Testis (tissue), 3 donors: Measurements from ENCODE around the gene RESF1. TPM values are rescaled to one million over a fixed set of nuclear protein-coding genes. Genes with fewer than 3 reads are reported as not detected.
A peak's percentile ranks its signal among the peaks of the same experiment; 100 is the strongest.

Experiments used
- DNase-seq: peaks from one replicate; pipeline ENCODE4 v3.0.0-alpha.2; 2019
- H3K27ac ChIP-seq, 2 donors: fragments of 200-600 bp; sonication (generic); one replicate each; pipeline ENCODE4 v1.5.1; 2019
- H3K27me3 ChIP-seq: fragments of 200-600 bp; sonication (generic); one replicate; pipeline ENCODE4 v1.5.1; 2019
- H3K36me3 ChIP-seq: fragments of 200-600 bp; sonication (generic); one replicate; pipeline ENCODE4 v1.5.1; 2017; ENCODE audit warnings: low read depth; ENCODE audit errors: missing control alignments
- H3K4me1 ChIP-seq: fragments of 200-600 bp; sonication (generic); one replicate; pipeline ENCODE4 v1.5.1; 2019
- H3K4me3 ChIP-seq, 2 donors: fragments of 200-600 bp; sonication (generic); one replicate each; pipeline ENCODE4 v1.5.1; 2017 to 2019
- H3K9me3 ChIP-seq: fragments of 200-600 bp; sonication (generic); one replicate; pipeline ENCODE4 v1.5.1; 2017
- CTCF ChIP-seq, 3 experiments: fragments of 450-650 bp in 2 of 3; fragments of 200-600 bp in 1 of 3; sonication (generic) in 1 of 3; IDR thresholded peaks; one replicate each; pipeline ENCODE4 v1.5.1; 2016 to 2019; ENCODE audit warnings: antibody characterized with exemption in 3 of 3, mild to moderate bottlenecking in 2 of 3, moderate library complexity in 1 of 3
- POLR2A ChIP-seq: fragments of 450-650 bp; IDR thresholded peaks from one replicate; pipeline ENCODE4 v1.6.1; 2017; ENCODE audit warnings: antibody characterized with exemption, mild to moderate bottlenecking, moderate library complexity
- WGBS, 2 donors: methylation state at CpG; one replicate each; pipeline ENCODE4 v1.1.5; 2018; 5-methylcytosine and 5-hydroxymethylcytosine counted together
- intact Hi-C: fragments of 100-400 bp; cut with DNase I; formaldehyde crosslinking; loops from one replicate; pipeline ENCODE4 v1.15.1; 2023; ENCODE audit warnings: low total_unique reads
- polyA plus RNA-seq: library from polyadenylated mRNA; stranded (reverse); fragments of 350-450 nt; fragmentation: Illumina TruSeq; extraction: RNeasy Lipid Tissue Mini Kit (QIAGEN cat#74804); gene quantifications from one replicate; pipeline ENCODE4 v1.2.3, GENCODE V29; 2014; ENCODE audit warnings: low read depth, low replicate concordance; ENCODE audit not compliant: insufficient read depth
- total RNA-seq, 2 donors: library from RNA; depleted of rRNA; stranded (reverse); fragments of >200 nt; gene quantifications; one replicate each; pipeline ENCODE4 v1.2.3, GENCODE V29; 2016

RESF1 gene
- total and polyA plus RNA-seq, 3 donors from 2014 or later = 13.7 to 101 (median 96.1) TPM

DNA sequence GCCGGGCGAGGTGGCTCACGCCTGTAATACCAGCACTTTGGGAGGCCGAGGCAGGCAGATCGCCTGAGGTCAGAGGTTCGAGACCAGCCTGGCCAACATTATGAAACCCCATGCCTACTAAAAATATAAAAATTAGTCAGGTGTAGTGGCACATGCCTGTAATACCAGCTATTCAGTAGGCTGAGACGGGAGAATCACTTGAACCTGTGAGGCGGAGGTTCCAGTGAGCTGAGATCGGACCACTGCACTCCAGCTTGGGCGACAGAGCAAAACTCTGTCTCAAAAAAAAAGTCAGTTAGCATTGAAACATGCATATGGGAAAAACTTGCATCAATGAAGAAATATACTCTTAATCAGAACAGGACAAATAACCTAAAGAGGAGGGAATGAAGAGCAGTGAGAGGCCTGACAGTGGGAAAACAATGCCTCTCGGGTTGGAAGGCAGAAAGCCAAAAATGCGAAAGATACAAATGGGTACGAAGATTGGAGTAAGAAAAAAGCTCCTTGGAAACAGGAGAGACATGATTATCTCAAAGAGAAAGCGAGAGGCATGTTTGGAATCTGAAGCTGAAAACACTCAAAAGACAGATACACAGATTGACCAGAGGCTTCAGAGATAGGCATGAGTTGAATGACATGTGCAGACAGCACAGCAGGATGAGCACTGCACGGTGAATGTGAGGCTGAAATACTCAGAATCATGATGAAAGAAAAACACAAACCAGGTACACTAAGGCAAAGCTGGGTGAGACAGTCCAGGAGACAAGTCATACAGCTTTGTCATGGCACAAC, 30.6 kb downstream of the RESF1 start:
- TF ChIP-seq CTCF (IDR thresholded peaks at IDR 0.05) (no peak), POLR2A (no peak)
- Histone ChIP-seq H3K27ac (peak overlapping the region; percentile 22 to 39), H3K4me1 (peaks cover 13% of the 10 kb centered on the region), H3K4me3 (no peak overlapping the region), H3K9me3 (no peaks in the 10 kb centered on the region), H3K36me3 (no peaks in the 10 kb centered on the region), H3K27me3 (no peaks in the 10 kb centered on the region)
- 84 to 92% methylated on average over 15 of the region's 15 CpGs for WGBS, 2 donors
- DNase-seq = no peak
- intact Hi-C loops = no loop called here

DNA sequence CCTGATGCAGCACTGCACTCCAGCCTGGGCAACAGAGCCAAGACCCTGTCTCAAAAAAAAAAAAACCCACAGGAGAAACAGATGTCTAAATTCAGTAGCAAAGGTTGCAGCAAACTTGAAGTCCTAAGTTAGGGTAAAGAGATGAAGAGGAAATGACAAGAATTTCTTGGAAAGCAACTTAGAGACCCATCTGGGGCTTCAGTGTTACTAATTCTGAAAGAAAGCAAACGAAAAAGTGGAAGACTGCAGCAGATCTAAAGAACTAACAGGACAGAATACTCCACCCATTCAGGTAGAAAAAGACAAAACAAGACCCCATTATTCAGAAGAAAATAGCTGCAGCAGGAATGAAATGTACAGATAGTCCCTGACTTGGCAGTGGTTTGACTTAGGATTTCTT, 31.9 kb downstream of the RESF1 start:
- intact Hi-C loops = no loop called here
- H3K4me1 ChIP-seq = peaks cover 13% of the 10 kb centered on the region
- no peaks in the 10 kb centered on the region for H3K36me3 ChIP-seq
- TF ChIP-seq POLR2A = no peak
- TF ChIP-seq CTCF (IDR thresholded peaks at IDR 0.05) = no peak
- no peak for DNase-seq
- no peaks in the 10 kb centered on the region for H3K9me3 ChIP-seq
- WGBS, 2 donors = 52 to 71% methylated on average over 1 of the region's 1 CpG
- H3K27me3 ChIP-seq = no peaks in the 10 kb centered on the region
- H3K27ac ChIP-seq = peak overlapping the region; percentile 22 to 47
- no peak overlapping the region for H3K4me3 ChIP-seq

GRCh38 chr12:31991815-31992214, 32.6 kb downstream of the RESF1 start:
- WGBS, 2 donors = 93 to 94% methylated on average over 2 of the region's 2 CpGs
- Histone ChIP-seq H3K27ac (peak overlapping the region in 1 of 2 donors; percentile 47), H3K4me1 (peaks cover 13% of the 10 kb centered on the region), H3K27me3 (no peaks in the 10 kb centered on the region), H3K36me3 (no peaks in the 10 kb centered on the region), H3K4me3 (no peak overlapping the region), H3K9me3 (no peaks in the 10 kb centered on the region)
- no peak for TF ChIP-seq POLR2A
- DNase-seq = no peak
- intact Hi-C loops = no loop called here

GRCh38 chr12:31999692-32000091, 40.5 kb downstream of the RESF1 start:
- intact Hi-C loops = no loop called here
- TF ChIP-seq POLR2A (no peak), CTCF (IDR thresholded peaks at IDR 0.05) (no peak)
- no peak overlapping the region for H3K4me3 ChIP-seq
- H3K27ac ChIP-seq = no peak overlapping the region
- peaks cover 4% of the 10 kb centered on the region for H3K4me1 ChIP-seq
- no peaks in the 10 kb centered on the region for H3K36me3 ChIP-seq
- no peaks in the 10 kb centered on the region for H3K9me3 ChIP-seq
- no peak for DNase-seq
- no peaks in the 10 kb centered on the region for H3K27me3 ChIP-seq
- WGBS, 2 donors = 82 to 93% methylated on average over 6 of the region's 6 CpGs

DNA sequence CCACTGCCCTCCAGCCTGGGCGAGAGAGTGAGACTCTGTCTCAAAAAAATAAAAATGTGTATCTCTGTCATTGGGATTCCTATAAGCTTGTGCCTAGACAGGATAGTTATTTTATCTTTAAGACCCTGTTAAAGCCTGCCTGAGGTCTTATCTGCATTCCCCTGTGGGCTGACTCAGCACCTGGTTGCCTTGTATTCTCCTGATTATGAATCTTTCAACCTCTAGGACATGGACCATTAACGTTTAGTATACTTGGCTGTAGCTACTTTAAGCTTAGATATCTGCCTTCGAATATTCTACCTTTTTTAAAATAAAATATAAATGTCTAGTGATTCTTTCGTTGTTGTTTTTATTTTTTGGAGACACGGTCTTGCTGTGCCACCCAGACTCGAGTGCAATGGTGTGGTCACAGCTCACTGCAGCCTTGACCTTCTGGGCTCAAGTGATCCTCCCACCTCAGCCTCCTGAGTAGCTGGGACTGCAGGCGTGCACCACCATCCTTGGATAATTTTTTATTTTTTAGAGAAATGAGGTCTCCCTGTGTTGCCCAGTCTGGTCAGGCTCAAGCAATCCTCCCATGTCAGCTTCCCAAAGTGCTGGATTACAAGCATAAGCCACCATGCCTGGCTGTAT, 41.3 kb downstream of the RESF1 start:
- no peaks in the 10 kb centered on the region for H3K9me3 ChIP-seq
- no peak for TF ChIP-seq CTCF (IDR thresholded peaks at IDR 0.05)
- no peak for TF ChIP-seq POLR2A
- WGBS, 2 donors = 81 to 86% methylated on average over 7 of the region's 7 CpGs
- H3K4me3 ChIP-seq = no peak overlapping the region
- peaks cover 4% of the 10 kb centered on the region for H3K4me1 ChIP-seq
- H3K27me3 ChIP-seq = no peaks in the 10 kb centered on the region
- no peak for DNase-seq
- H3K27ac ChIP-seq = no peak overlapping the region
- no peaks in the 10 kb centered on the region for H3K36me3 ChIP-seq
- intact Hi-C loops = no loop called here
